K562 (cell line): ENCODE results near the gene THAP6. TPM values are rescaled to one million over a fixed set of nuclear protein-coding genes. Genes with fewer than 3 reads are reported as not detected.
A peak's percentile ranks its signal among the peaks of the same experiment; 100 is the strongest.

ENCODE experiments used
- AFF4 ChIP-seq: sonication (generic); formaldehyde crosslinking; IDR thresholded peaks from 2 replicates; pipeline ENCODE4 v1.8.0; 2023; ENCODE audit warnings: mild to moderate bottlenecking, missing genetic modification reagents
- BDP1 ChIP-seq: IDR thresholded peaks from 3 replicates; pipeline ENCODE4 v1.6.1; 2011; ENCODE audit not compliant: insufficient read length, insufficient read depth
- C11orf30 ChIP-seq: fragments of 450-650 bp; IDR thresholded peaks from 2 replicates; pipeline ENCODE4 v1.6.1; 2016; ENCODE audit warnings: low read depth, mild to moderate bottlenecking
- CREB3 ChIP-seq: fragments of 450-650 bp; conservative IDR thresholded peaks from 2 replicates; pipeline ENCODE4 v1.6.1; 2016; ENCODE audit warnings: missing genetic modification characterization, low read depth, mild to moderate bottlenecking, missing compliant biosample characterization, moderate library complexity
- GATA2 ChIP-seq: sonication (generic); formaldehyde crosslinking; IDR thresholded peaks from 2 replicates; pipeline ENCODE4 v1.4.0; 2020; ENCODE audit warnings: mild to moderate bottlenecking, missing genetic modification reagents
- ID3 ChIP-seq, 2 experiments: fragments of 250-450 bp in 1 of 2; fragments of 450-650 bp in 1 of 2; sonication (Bioruptor Pico) in 1 of 2; IDR thresholded peaks; 2 replicates each; pipeline versions ENCODE4 v1.6.1 to v1.8.0; 2016 to 2021; ENCODE audit warnings: mild to moderate bottlenecking in 2 of 2, moderate library complexity in 2 of 2, missing compliant biosample characterization in 1 of 2, missing genetic modification characterization in 1 of 2
- KLF10 ChIP-seq: fragments of 250-450 bp; sonication (Bioruptor Pico); IDR thresholded peaks from 2 replicates; pipeline ENCODE4 v1.6.1; 2021; ENCODE audit warnings: matching md5 sums
- MAFG ChIP-seq: fragments of 450-650 bp; conservative IDR thresholded peaks from 2 replicates; pipeline ENCODE4 v1.6.1; 2016; ENCODE audit warnings: missing genetic modification characterization, missing compliant biosample characterization
- PYGO2 ChIP-seq: fragments of 450-650 bp; IDR thresholded peaks from 2 replicates; pipeline ENCODE4 v1.6.1; 2016; ENCODE audit warnings: mild to moderate bottlenecking, missing genetic modification characterization, moderate library complexity, missing compliant biosample characterization
- THAP7 ChIP-seq: fragments of 250-450 bp; sonication (Bioruptor Pico); IDR thresholded peaks from 2 replicates; pipeline ENCODE4 v1.5.0; 2021
- ZNF197 ChIP-seq: fragments of 200-800 bp; sonication (Bioruptor generic); IDR thresholded peaks from 2 replicates; pipeline ENCODE4 v1.6.1; 2016; ENCODE audit warnings: low read depth, missing genetic modification characterization, missing compliant biosample characterization
- ZNF316 ChIP-seq: fragments of 450-650 bp; IDR thresholded peaks from 2 replicates; pipeline ENCODE4 v1.6.1; 2016
- ZNF592 ChIP-seq: fragments of 450-650 bp; IDR thresholded peaks from 2 replicates; pipeline ENCODE4 v1.6.1; 2017; ENCODE audit warnings: antibody characterized with exemption, mild to moderate bottlenecking
- ZNF830 ChIP-seq: fragments of 250-450 bp; sonication (Bioruptor Pico); IDR thresholded peaks from 2 replicates; pipeline ENCODE4 v1.5.0; 2021; ENCODE audit warnings: mild to moderate bottlenecking
- polyA plus RNA-seq, 8 experiments: library from polyadenylated mRNA; depleted of rRNA in 4 of 8; stranded (reverse) in 5 of 8; unstranded in 3 of 8; fragments of >200 nt; fragmentation: Nextera tagmentation in 2 of 8; fragmentation: Illumina TruSeq in 1 of 8; extraction: Ambion mirVana in 2 of 8; extraction: Trizol in 1 of 8; gene quantifications; 2 replicates each; pipeline versions ENCODE4 v1.2.1 to v1.2.3, GENCODE V29; 2011 to 2014; ENCODE audit warnings: inconsistent platforms in 1 of 8, missing spikeins in 1 of 8
- total RNA-seq, 7 experiments: library from RNA; depleted of rRNA in 6 of 7; stranded (reverse); fragments of >200 nt in 6 of 7; fragmentation: Illumina TruSeq in 2 of 7; extraction: Trizol in 2 of 7; gene quantifications; 2 replicates each; pipeline versions ENCODE4 v1.2.1 to v1.2.3, GENCODE V29; 2011 to 2021; ENCODE audit warnings: low replicate concordance in 1 of 7
- TF ChIP-seq, protein P1 (sequence below): fragments of 200-800 bp; sonication (Bioruptor generic); IDR thresholded peaks from 2 replicates; pipeline ENCODE4 v1.6.1; 2017; ENCODE audit warnings: missing genetic modification characterization, missing compliant biosample characterization

Gene THAP6
- total and polyA plus RNA-seq, 9 of the 15 experiments (the other 6 are each of a cell fraction or from before 2014, with no cell fraction given): 8.9 to 30.4 (median 17.3) TPM

- TF ChIP-seq ID3 (CRISPR knock-in tag; IDR thresholded peaks at IDR 0.05) (no peak), ID3 (tag; IDR thresholded peaks at IDR 0.05) (no peak), ZNF830 (0 out of 2 replicates have a peak, but pooled peaks have one; percentile 29), BDP1 (no peak), ZNF592 (peak; percentile 66; the same call in 1 of the 2 replicates), MAFG (0 out of 2 replicates have a peak, but pooled peaks have one; percentile 23), GATA2 (CRISPR knock-in tag) (no peak), ZNF316 (peak; percentile 79), CREB3 (tag) (no peak), PYGO2 (tag) (no peak), AFF4 (no peak; the same call in 1 of the 2 replicates), ZNF197 (CRISPR knock-in tag) (0 out of 2 replicates have a peak, but pooled peaks have one; percentile 16), THAP7 (CRISPR knock-in tag) (no peak), C11orf30 (peak; percentile 48; the same call in 1 of the 2 replicates), KLF10 (CRISPR knock-in tag) (no peak)
- TF ChIP-seq, protein P1, sequence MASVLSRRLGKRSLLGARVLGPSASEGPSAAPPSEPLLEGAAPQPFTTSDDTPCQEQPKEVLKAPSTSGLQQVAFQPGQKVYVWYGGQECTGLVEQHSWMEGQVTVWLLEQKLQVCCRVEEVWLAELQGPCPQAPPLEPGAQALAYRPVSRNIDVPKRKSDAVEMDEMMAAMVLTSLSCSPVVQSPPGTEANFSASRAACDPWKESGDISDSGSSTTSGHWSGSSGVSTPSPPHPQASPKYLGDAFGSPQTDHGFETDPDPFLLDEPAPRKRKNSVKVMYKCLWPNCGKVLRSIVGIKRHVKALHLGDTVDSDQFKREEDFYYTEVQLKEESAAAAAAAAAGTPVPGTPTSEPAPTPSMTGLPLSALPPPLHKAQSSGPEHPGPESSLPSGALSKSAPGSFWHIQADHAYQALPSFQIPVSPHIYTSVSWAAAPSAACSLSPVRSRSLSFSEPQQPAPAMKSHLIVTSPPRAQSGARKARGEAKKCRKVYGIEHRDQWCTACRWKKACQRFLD (CRISPR knock-in tag): 0 out of 2 replicates have a peak, but pooled peaks have one; percentile 21
- TF ChIP-seq, all 486 proteins: peak for 13
Observed at GRCh38 chr4:75513526-75514130, 645 bp upstream of the THAP6 start (continued).
